HEK293 (cell line): Measurements from ENCODE around the gene SEPTIN5.

Experiments used
- CTCF ChIA-PET: fragments of 350-600 bp; formaldehyde crosslinking; extraction: SDS; loops from one replicate; lab custom pipeline; 2021; ENCODE audit warnings: antibody characterized with exemption; lab: Yijun Ruan, JAX
- POLR2A ChIA-PET: fragments of 300-600 bp; formaldehyde crosslinking; extraction: SDS; loops from one replicate; lab custom pipeline; 2020; ENCODE audit warnings: antibody characterized with exemption, inconsistent platforms; lab: Yijun Ruan, JAX
- H3K27ac ChIP-seq: fragments of 200-500 bp; sonication (Bioruptor generic); 2 replicates; pipeline ENCODE4 v1.5.1; 2014; ENCODE audit warnings: low read depth, low read length, control low read depth, inconsistent platforms; ENCODE audit errors: extremely low read depth
- H3K36me3 ChIP-seq, 2 experiments: fragments of 200-500 bp in 1 of 2; sonication (Bioruptor generic) in 1 of 2; 1 replicate in 1 of 2; 2 replicates in 1 of 2; pipeline ENCODE4 v1.5.1; 2014 to 2017; ENCODE audit warnings: inconsistent platforms in 2 of 2, low read length in 2 of 2; ENCODE audit not compliant: control insufficient read depth in 2 of 2, insufficient read depth in 1 of 2
- H3K4me1 ChIP-seq: fragments of 200-500 bp; sonication (Bioruptor generic); 2 replicates; pipeline ENCODE4 v1.5.1; 2014; ENCODE audit warnings: mild to moderate bottlenecking, low read length, inconsistent platforms; ENCODE audit not compliant: control insufficient read depth, insufficient read depth
- H3K4me3 ChIP-seq: 2 replicates; pipeline ENCODE4 v1.5.1; 2011; ENCODE audit warnings: low read depth, mild to moderate bottlenecking, control low read depth, low read length, moderate library complexity
- H3K9me3 ChIP-seq: fragments of 200-500 bp; sonication (Bioruptor generic); 2 replicates; pipeline ENCODE4 v1.5.1; 2014; ENCODE audit warnings: low read depth, low read length, inconsistent platforms; ENCODE audit not compliant: control insufficient read depth, insufficient read depth
- FEZF1 ChIP-seq: fragments of 450-650 bp; formaldehyde crosslinking; IDR thresholded peaks from 2 replicates; pipeline ENCODE4 v1.5.1; 2016; ENCODE audit warnings: missing biosample characterization, missing genetic modification characterization
- IKZF3 ChIP-seq: fragments of 450-650 bp; IDR thresholded peaks from 2 replicates; pipeline ENCODE4 v1.5.0; 2018; ENCODE audit warnings: missing biosample characterization, mild to moderate bottlenecking, missing genetic modification characterization, moderate library complexity
- KLF1 ChIP-seq: fragments of 450-650 bp; formaldehyde crosslinking; IDR thresholded peaks from 2 replicates; pipeline ENCODE4 v1.5.1; 2016; ENCODE audit warnings: missing biosample characterization, missing genetic modification characterization
- KLF8 ChIP-seq: fragments of 450-650 bp; formaldehyde crosslinking; IDR thresholded peaks from 2 replicates; pipeline ENCODE4 v1.5.1; 2016; ENCODE audit warnings: missing biosample characterization, missing genetic modification characterization
- OVOL3 ChIP-seq: fragments of 450-650 bp; formaldehyde crosslinking; IDR thresholded peaks from 2 replicates; pipeline ENCODE4 v1.5.1; 2016; ENCODE audit warnings: missing biosample characterization, missing genetic modification characterization
- RBAK ChIP-seq: fragments of 450-650 bp; formaldehyde crosslinking; IDR thresholded peaks from 2 replicates; pipeline ENCODE4 v1.5.1; 2016; ENCODE audit warnings: missing biosample characterization, missing genetic modification characterization
- SALL2 ChIP-seq: fragments of 450-650 bp; formaldehyde crosslinking; IDR thresholded peaks from 2 replicates; pipeline ENCODE4 v1.5.0; 2017; ENCODE audit warnings: missing biosample characterization, mild to moderate bottlenecking, missing genetic modification characterization, borderline replicate concordance
- SETDB1 ChIP-seq: IDR thresholded peaks from one replicate; pipeline ENCODE4 v1.6.1; 2017; ENCODE audit warnings: mild to moderate bottlenecking, low read length, moderate library complexity, mixed read lengths; ENCODE audit not compliant: insufficient read length
- SP2 ChIP-seq: fragments of 450-650 bp; formaldehyde crosslinking; IDR thresholded peaks from 2 replicates; pipeline ENCODE4 v1.5.1; 2016; ENCODE audit warnings: missing biosample characterization, missing genetic modification characterization
- SP3 ChIP-seq: fragments of 450-650 bp; formaldehyde crosslinking; IDR thresholded peaks from 2 replicates; pipeline ENCODE4 v1.5.1; 2016; ENCODE audit warnings: missing biosample characterization, missing genetic modification characterization
- TRIM28 ChIP-seq: IDR thresholded peaks from 2 replicates; pipeline ENCODE4 v1.6.1; 2011; ENCODE audit warnings: low read length, control low read depth, borderline replicate concordance
- ZNF211 ChIP-seq: fragments of 450-650 bp; formaldehyde crosslinking; IDR thresholded peaks from 2 replicates; pipeline ENCODE4 v1.5.1; 2016; ENCODE audit warnings: low read depth, missing biosample characterization, missing genetic modification characterization
- ZNF473 ChIP-seq: fragments of 450-650 bp; formaldehyde crosslinking; IDR thresholded peaks from 2 replicates; pipeline ENCODE4 v1.5.1; 2017; ENCODE audit warnings: missing biosample characterization, missing genetic modification characterization
- ZNF48 ChIP-seq: fragments of 450-650 bp; formaldehyde crosslinking; IDR thresholded peaks from 2 replicates; pipeline ENCODE4 v1.5.1; 2016; ENCODE audit warnings: missing biosample characterization, missing genetic modification characterization
- ZNF560 ChIP-seq: fragments of 450-650 bp; formaldehyde crosslinking; IDR thresholded peaks from 2 replicates; pipeline ENCODE4 v1.5.1; 2017; ENCODE audit warnings: missing biosample characterization, missing genetic modification characterization, borderline replicate concordance
- ZNF623 ChIP-seq: fragments of 450-650 bp; formaldehyde crosslinking; IDR thresholded peaks from 2 replicates; pipeline ENCODE4 v1.5.1; 2016; ENCODE audit warnings: missing biosample characterization, missing genetic modification characterization
- ZNF629 ChIP-seq: fragments of 450-650 bp; formaldehyde crosslinking; IDR thresholded peaks from 2 replicates; pipeline ENCODE4 v1.5.1; 2017; ENCODE audit warnings: missing biosample characterization, missing genetic modification characterization
- ZNF785 ChIP-seq: fragments of 450-650 bp; formaldehyde crosslinking; IDR thresholded peaks from 2 replicates; pipeline ENCODE4 v1.5.1; 2016; ENCODE audit warnings: missing biosample characterization, missing genetic modification characterization
- ZNF792 ChIP-seq: fragments of 450-650 bp; formaldehyde crosslinking; IDR thresholded peaks from 2 replicates; pipeline ENCODE4 v1.5.1; 2016; ENCODE audit warnings: missing biosample characterization, missing genetic modification characterization
- ZSCAN18 ChIP-seq: fragments of 450-650 bp; formaldehyde crosslinking; IDR thresholded peaks from 2 replicates; pipeline ENCODE4 v1.5.1; 2016; ENCODE audit warnings: missing biosample characterization, missing genetic modification characterization
- TF ChIP-seq, protein P1 (sequence below): fragments of 450-650 bp; formaldehyde crosslinking; IDR thresholded peaks from 2 replicates; pipeline ENCODE4 v1.5.1; 2016; ENCODE audit warnings: missing biosample characterization, missing genetic modification characterization, borderline replicate concordance

Gene SEPTIN5

GRCh38 chr22:19722178-19722981 is 8.1 kb downstream of the SEPTIN5 start (continued):
- TF ChIP-seq OVOL3 (no peak), ZSCAN18 (tag by site-specific recombination) (no peak)

DNA sequence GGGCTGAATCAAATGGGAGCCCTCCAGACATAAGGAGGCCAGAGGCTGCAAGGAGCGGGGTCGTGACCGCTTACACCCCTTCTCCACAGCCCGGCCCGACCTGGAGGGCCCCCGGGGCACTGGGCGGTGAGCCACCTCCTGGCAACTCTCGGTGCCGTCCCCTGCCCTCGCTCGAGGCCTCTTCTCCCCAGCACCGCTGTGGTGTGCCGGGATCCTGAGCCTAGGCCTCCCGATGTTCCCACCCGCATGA is 8.6 kb downstream of the SEPTIN5 start:
- POLR2A ChIA-PET, result no interaction called here
- Histone ChIP-seq H3K9me3 (no peaks in the 10 kb centered on the region), H3K4me1 (no peaks in the 10 kb centered on the region), H3K4me3 (no peak overlapping the region), H3K36me3 (peaks cover 0 to 35% of the 10 kb centered on the region in 2 experiments; a peak in 1 of 3 replicates), H3K27ac (no peak overlapping the region)
- TF ChIP-seq ZNF785 (tag by site-specific recombination), result no peak
- CTCF ChIA-PET, result interaction anchor here (1.1 to 4.5 kb wide), 2 partner anchors 8 to 109 kb away, joined by 3 to 15 read pairs; no protein-coding TSS in a partner anchor

DNA sequence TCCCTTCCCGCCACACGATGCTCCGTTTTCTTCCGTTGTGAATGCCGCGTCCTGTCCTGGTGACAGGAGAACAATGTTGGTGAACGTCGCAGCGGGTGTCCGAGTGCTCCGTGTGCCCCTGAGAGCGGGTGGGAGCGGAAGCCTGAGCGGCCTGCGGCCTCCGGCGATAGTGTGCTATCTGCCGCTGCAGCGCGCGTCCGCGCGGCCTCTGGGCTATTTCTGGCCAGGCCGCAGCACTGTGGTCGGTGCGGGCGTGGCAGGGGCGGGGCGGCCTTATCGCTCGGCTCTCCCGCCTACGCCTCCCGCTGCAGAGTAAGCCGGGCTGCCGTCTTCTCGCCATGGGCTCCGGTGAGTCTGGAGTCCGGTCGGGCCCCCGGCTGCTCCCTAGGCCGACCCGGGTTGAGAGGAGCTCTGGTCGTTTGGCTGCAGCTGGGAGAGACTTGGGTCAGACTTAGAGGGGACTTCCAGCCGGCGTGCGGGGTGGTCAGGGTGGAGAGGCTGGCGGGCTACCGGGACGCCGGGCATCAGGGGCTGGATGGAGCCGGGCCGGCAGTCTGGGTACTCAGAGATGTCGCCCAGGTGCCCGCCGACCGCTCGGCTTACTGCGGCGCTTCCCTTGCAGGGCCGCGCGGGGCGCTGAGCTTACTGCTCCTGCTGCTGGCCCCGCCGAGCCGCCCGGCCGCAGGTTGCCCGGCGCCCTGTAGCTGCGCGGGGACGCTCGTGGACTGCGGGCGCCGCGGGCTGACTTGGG is 9.1 kb downstream of the SEPTIN5 start, which contains the start of gene GP1BB:
TSS of gene GP1BB (plus strand) at position 308 of the 751 bp plus-strand sequence. CDS start at position 339, 31 bp downstream.
- Histone ChIP-seq H3K27ac (no peak within 1 kb of the TSS; the same call in 1 of the 2 replicates), H3K4me1 (no peaks in the 10 kb centered on the region), H3K9me3 (no peaks in the 10 kb centered on the region), H3K36me3 (peaks cover 0 to 35% of the 10 kb centered on the region in 2 experiments; a peak in 1 of 3 replicates), H3K4me3 (peak within 1 kb of the TSS; percentile 36)
- TF ChIP-seq SP2 (tag by site-specific recombination), result no peak
- TF ChIP-seq SETDB1, result peak; percentile 34
- 0 out of 2 replicates have a peak, but pooled peaks have one; percentile 11 for TF ChIP-seq KLF1 (tag by site-specific recombination)
- TF ChIP-seq ZNF211 (tag by site-specific recombination), result no peak
- TF ChIP-seq, protein P1, sequence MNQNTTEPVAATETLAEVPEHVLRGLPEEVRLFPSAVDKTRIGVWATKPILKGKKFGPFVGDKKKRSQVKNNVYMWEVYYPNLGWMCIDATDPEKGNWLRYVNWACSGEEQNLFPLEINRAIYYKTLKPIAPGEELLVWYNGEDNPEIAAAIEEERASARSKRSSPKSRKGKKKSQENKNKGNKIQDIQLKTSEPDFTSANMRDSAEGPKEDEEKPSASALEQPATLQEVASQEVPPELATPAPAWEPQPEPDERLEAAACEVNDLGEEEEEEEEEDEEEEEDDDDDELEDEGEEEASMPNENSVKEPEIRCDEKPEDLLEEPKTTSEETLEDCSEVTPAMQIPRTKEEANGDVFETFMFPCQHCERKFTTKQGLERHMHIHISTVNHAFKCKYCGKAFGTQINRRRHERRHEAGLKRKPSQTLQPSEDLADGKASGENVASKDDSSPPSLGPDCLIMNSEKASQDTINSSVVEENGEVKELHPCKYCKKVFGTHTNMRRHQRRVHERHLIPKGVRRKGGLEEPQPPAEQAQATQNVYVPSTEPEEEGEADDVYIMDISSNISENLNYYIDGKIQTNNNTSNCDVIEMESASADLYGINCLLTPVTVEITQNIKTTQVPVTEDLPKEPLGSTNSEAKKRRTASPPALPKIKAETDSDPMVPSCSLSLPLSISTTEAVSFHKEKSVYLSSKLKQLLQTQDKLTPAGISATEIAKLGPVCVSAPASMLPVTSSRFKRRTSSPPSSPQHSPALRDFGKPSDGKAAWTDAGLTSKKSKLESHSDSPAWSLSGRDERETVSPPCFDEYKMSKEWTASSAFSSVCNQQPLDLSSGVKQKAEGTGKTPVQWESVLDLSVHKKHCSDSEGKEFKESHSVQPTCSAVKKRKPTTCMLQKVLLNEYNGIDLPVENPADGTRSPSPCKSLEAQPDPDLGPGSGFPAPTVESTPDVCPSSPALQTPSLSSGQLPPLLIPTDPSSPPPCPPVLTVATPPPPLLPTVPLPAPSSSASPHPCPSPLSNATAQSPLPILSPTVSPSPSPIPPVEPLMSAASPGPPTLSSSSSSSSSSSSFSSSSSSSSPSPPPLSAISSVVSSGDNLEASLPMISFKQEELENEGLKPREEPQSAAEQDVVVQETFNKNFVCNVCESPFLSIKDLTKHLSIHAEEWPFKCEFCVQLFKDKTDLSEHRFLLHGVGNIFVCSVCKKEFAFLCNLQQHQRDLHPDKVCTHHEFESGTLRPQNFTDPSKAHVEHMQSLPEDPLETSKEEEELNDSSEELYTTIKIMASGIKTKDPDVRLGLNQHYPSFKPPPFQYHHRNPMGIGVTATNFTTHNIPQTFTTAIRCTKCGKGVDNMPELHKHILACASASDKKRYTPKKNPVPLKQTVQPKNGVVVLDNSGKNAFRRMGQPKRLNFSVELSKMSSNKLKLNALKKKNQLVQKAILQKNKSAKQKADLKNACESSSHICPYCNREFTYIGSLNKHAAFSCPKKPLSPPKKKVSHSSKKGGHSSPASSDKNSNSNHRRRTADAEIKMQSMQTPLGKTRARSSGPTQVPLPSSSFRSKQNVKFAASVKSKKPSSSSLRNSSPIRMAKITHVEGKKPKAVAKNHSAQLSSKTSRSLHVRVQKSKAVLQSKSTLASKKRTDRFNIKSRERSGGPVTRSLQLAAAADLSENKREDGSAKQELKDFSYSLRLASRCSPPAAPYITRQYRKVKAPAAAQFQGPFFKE (tag by site-specific recombination), result no peak
- TF ChIP-seq ZNF792, result no peak
- TF ChIP-seq ZNF560 (tag by site-specific recombination), result no peak
- TF ChIP-seq TRIM28, result 0 out of 2 replicates have a peak, but pooled peaks have one; percentile 21
- no peak for TF ChIP-seq ZNF48
- TF ChIP-seq KLF8 (tag by site-specific recombination), result peak; percentile 39; the same call in 1 of the 2 replicates
- no peak for TF ChIP-seq ZNF623 (tag by site-specific recombination)
- no peak for TF ChIP-seq SALL2 (tag by site-specific recombination)
- TF ChIP-seq ZNF473 (tag by site-specific recombination), result no peak
- TF ChIP-seq RBAK (tag by site-specific recombination), result no peak
- no peak for TF ChIP-seq SP3 (tag by site-specific recombination)
- TF ChIP-seq IKZF3 (tag by site-specific recombination), result no peak
- no peak for TF ChIP-seq ZNF629 (tag by site-specific recombination)
- no peak for TF ChIP-seq FEZF1 (tag by site-specific recombination)
- CTCF ChIA-PET, result interaction anchor here (0.5 to 4.5 kb wide), 22 partner anchors 7 to 529 kb away, joined by 3 to 15 read pairs (median 3); no protein-coding TSS in a partner anchor
- POLR2A ChIA-PET, result interaction anchor here (0.8 to 1.4 kb wide), 9 partner anchors 11 to 224 kb away, joined by 3 to 6 read pairs (median 4); partner anchors contain the start of genes COMT, GNB1L, RTL10 and TXNRD2
